OCI-LY7 (cell line): Measurements from ENCODE around the gene B4GALNT4. TPM values are rescaled to one million over a fixed set of nuclear protein-coding genes. Genes with fewer than 3 reads are reported as not detected.

Source experiments
- BruUV-seq: library from RNA; stranded (reverse); fragments of 400-500 nt; replicated peaks from 2 replicates; lab custom pipeline; 2021; lab: Mats Ljungman, UMichigan
- CTCF ChIA-PET: fragments of 300-600 bp; sonication (Branson Sonifier 250); formaldehyde crosslinking; loops from one replicate; lab custom pipeline; 2022; ENCODE audit warnings: antibody characterized with exemption; ENCODE audit not compliant: unreplicated experiment; lab: Charles Lee
- POLR2A ChIA-PET: fragments of 300-600 bp; sonication (Branson Sonifier 250); formaldehyde crosslinking; loops from one replicate; lab custom pipeline; 2022; ENCODE audit warnings: antibody characterized with exemption; lab: Charles Lee
- DNase-seq: peaks from one replicate; pipeline ENCODE4 v3.0.0-alpha.2; 2015; ENCODE audit warnings: low spot score
- H2AFZ ChIP-seq: fragments of 200-600 bp; sonication (generic), shearing (Covaris generic); 2 replicates; pipeline ENCODE4 v1.6.1; 2014; ENCODE audit warnings: mild to moderate bottlenecking, antibody characterized with exemption, low read length, moderate library complexity
- H3K27ac ChIP-seq: fragments of 200-600 bp; sonication (generic); 2 replicates; pipeline ENCODE4 v1.5.1; 2014; ENCODE audit warnings: mixed run types, low read depth, mild to moderate bottlenecking, moderate library complexity, low read length, inconsistent platforms; ENCODE audit not compliant: poor library complexity, severe bottlenecking
- H3K36me3 ChIP-seq: fragments of 200-600 bp; sonication (generic); 2 replicates; pipeline ENCODE4 v1.6.1; 2014; ENCODE audit warnings: mild to moderate bottlenecking, antibody characterized with exemption, low read length, moderate library complexity, mixed read lengths; ENCODE audit not compliant: insufficient read depth
- H3K4me1 ChIP-seq: fragments of 200-600 bp; sonication (generic); 2 replicates; pipeline ENCODE4 v1.5.1; 2014; ENCODE audit warnings: mild to moderate bottlenecking, low read length; ENCODE audit not compliant: insufficient read depth, poor library complexity, severe bottlenecking
- H3K4me2 ChIP-seq: fragments of 200-600 bp; sonication (generic); 2 replicates; pipeline ENCODE4 v1.6.1; 2014; ENCODE audit warnings: mild to moderate bottlenecking, low read length
- H3K4me3 ChIP-seq: fragments of 200-600 bp; sonication (generic); 2 replicates; pipeline ENCODE4 v1.5.1; 2014; ENCODE audit warnings: mild to moderate bottlenecking, low read depth, low read length; ENCODE audit not compliant: poor library complexity, severe bottlenecking
- H3K79me2 ChIP-seq: fragments of 200-600 bp; sonication (generic); 2 replicates; pipeline ENCODE4 v1.6.1; 2016; ENCODE audit warnings: low read depth, mild to moderate bottlenecking, low read length, moderate library complexity, mixed read lengths; ENCODE audit not compliant: insufficient read depth
- H3K9me2 ChIP-seq: fragments of 200-600 bp; sonication (generic); 2 replicates; pipeline ENCODE4 v1.6.1; 2016; ENCODE audit warnings: mild to moderate bottlenecking, low read length, mixed read lengths; ENCODE audit not compliant: insufficient read depth
- H3K9me3 ChIP-seq: fragments of 200-600 bp; sonication (generic); 2 replicates; pipeline ENCODE4 v1.6.1; 2014; ENCODE audit warnings: mild to moderate bottlenecking, mixed run types, low read length, mixed read lengths
- H4K20me1 ChIP-seq: fragments of 200-600 bp; sonication (generic); 2 replicates; pipeline ENCODE4 v1.6.1; 2014; ENCODE audit warnings: mild to moderate bottlenecking, antibody characterized with exemption, low read length, moderate library complexity, mixed read lengths; ENCODE audit not compliant: insufficient read depth
- CTCF ChIP-seq: fragments of 200-600 bp; sonication (generic); conservative IDR thresholded peaks from 2 replicates; pipeline ENCODE4 v1.5.1; 2014; ENCODE audit warnings: mild to moderate bottlenecking, antibody characterized with exemption, low read length, moderate library complexity, mixed read lengths
- EZH2phosphoT487 ChIP-seq: fragments of 200-600 bp; sonication (generic); IDR thresholded peaks from 2 replicates; pipeline ENCODE4 v1.6.1; 2018; ENCODE audit warnings: low read depth, borderline replicate concordance, mild to moderate bottlenecking, mixed run types, antibody characterized with exemption, low read length, moderate library complexity, mixed read lengths
- intact Hi-C: fragments of 100-400 bp; cut with micrococcal nuclease; formaldehyde crosslinking; loops from one replicate; pipeline ENCODE4 v1.10.0; 2022; ENCODE audit not compliant: unreplicated experiment
- total RNA-seq, 2 experiments: library from RNA; depleted of rRNA in 1 of 2; stranded (reverse); fragments of >200 nt in 1 of 2; shearing (Covaris generic) in 1 of 2; gene quantifications; 2 replicates each; pipeline ENCODE4 v1.2.3, GENCODE V29; 2014 to 2022

B4GALNT4 gene
- total RNA-seq, 2 experiments from 2014 or later: not detected

- Histone ChIP-seq H3K27ac (no peak overlapping the region), H3K9me3 (no peaks in the 10 kb centered on the region), H3K4me2 (no peak overlapping the region), H3K9me2 (no peaks in the 10 kb centered on the region), H2AFZ (no peak overlapping the region), H3K36me3 (no peaks in the 10 kb centered on the region), H3K4me3 (no peak overlapping the region), H4K20me1 (no peaks in the 10 kb centered on the region), H3K79me2 (no peaks in the 10 kb centered on the region), H3K4me1 (no peaks in the 10 kb centered on the region)
- ChIA-PET CTCF (no interaction called here), POLR2A (no interaction called here)
- BruUV-seq: no TSS peak
- DNase-seq: no peak
- intact Hi-C loops: no loop called here
- TF ChIP-seq CTCF (no peak), EZH2phosphoT487 (no peak)
These were observed 60.7 kb downstream of the B4GALNT4 start for GRCh38 chr11:429931-430456.

Other genes with a start within 250 kb of the B4GALNT4 start
- not detected in 2 replicates for gene SCGB1C1, start 176.4 kb upstream of the B4GALNT4 start, total RNA-seq (2014; rRNA removed; shearing (Covaris generic))
- not detected in 2 replicates for gene SCGB1C1, start 176.4 kb upstream of the B4GALNT4 start, total RNA-seq (2022)
- gene BET1L, start 162.1 kb upstream of the B4GALNT4 start, total RNA-seq (2014; rRNA removed; shearing (Covaris generic)): 12.3 and 16.2 TPM in 2 replicates
- gene BET1L, start 162.1 kb upstream of the B4GALNT4 start, total RNA-seq (2022): 45.5 and 47.4 TPM in 2 replicates
- 125 and 136 TPM in 2 replicates for gene RIC8A, start 161.8 kb upstream of the B4GALNT4 start, total RNA-seq (2014; rRNA removed; shearing (Covaris generic))
- gene RIC8A, start 161.8 kb upstream of the B4GALNT4 start, total RNA-seq (2022): 92.0 and 97.6 TPM in 2 replicates
- 8.5 and 10.3 TPM in 2 replicates for gene SIRT3, start 133.2 kb upstream of the B4GALNT4 start, total RNA-seq (2014; rRNA removed; shearing (Covaris generic))
- 18.5 and 21.0 TPM in 2 replicates for gene SIRT3, start 133.2 kb upstream of the B4GALNT4 start, total RNA-seq (2022)
- gene PSMD13, start 132.5 kb upstream of the B4GALNT4 start, total RNA-seq (2014; rRNA removed; shearing (Covaris generic)): 146 and 156 TPM in 2 replicates
- 134 and 154 TPM in 2 replicates for gene PSMD13, start 132.5 kb upstream of the B4GALNT4 start, total RNA-seq (2022)
- 0.25 and 0.39 TPM in 2 replicates for gene NLRP6, start 91.1 kb upstream of the B4GALNT4 start, total RNA-seq (2014; rRNA removed; shearing (Covaris generic))
- 0.65 and 2.0 TPM in 2 replicates for gene NLRP6, start 91.1 kb upstream of the B4GALNT4 start, total RNA-seq (2022)
- gene PGGHG, start 80.4 kb upstream of the B4GALNT4 start, total RNA-seq (2014; rRNA removed; shearing (Covaris generic)): 6.3 and 7.0 TPM in 2 replicates
- 0.93 and 1.2 TPM in 2 replicates for gene PGGHG, start 80.4 kb upstream of the B4GALNT4 start, total RNA-seq (2022)
- not detected in 2 replicates for gene IFITM5, start 70.0 kb upstream of the B4GALNT4 start, total RNA-seq (2014; rRNA removed; shearing (Covaris generic))
- gene IFITM5, start 70.0 kb upstream of the B4GALNT4 start, total RNA-seq (2022): not detected in 2 replicates
- gene IFITM2, start 61.7 kb upstream of the B4GALNT4 start, total RNA-seq (2014; rRNA removed; shearing (Covaris generic)): 9.5 and 22.1 TPM in 2 replicates
- gene IFITM2, start 61.7 kb upstream of the B4GALNT4 start, total RNA-seq (2022): 110 and 117 TPM in 2 replicates
- 30.3 and 36.4 TPM in 2 replicates for gene IFITM1, start 55.5 kb upstream of the B4GALNT4 start, total RNA-seq (2014; rRNA removed; shearing (Covaris generic))
- 72.4 TPM in 2 replicates for gene IFITM1, start 55.5 kb upstream of the B4GALNT4 start, total RNA-seq (2022)
- 0.95 and 1.5 TPM in 2 replicates for gene IFITM3, start 48.6 kb upstream of the B4GALNT4 start, total RNA-seq (2014; rRNA removed; shearing (Covaris generic))
- gene IFITM3, start 48.6 kb upstream of the B4GALNT4 start, total RNA-seq (2022): 1.5 and 2.2 TPM in 2 replicates
- not detected in 2 replicates for gene PKP3, start 24.7 kb downstream of the B4GALNT4 start, total RNA-seq (2014; rRNA removed; shearing (Covaris generic))
- not detected in 2 replicates for gene PKP3, start 24.7 kb downstream of the B4GALNT4 start, total RNA-seq (2022)
- gene SIGIRR, start 45.5 kb downstream of the B4GALNT4 start, total RNA-seq (2014; rRNA removed; shearing (Covaris generic)): 36.9 and 57.2 TPM in 2 replicates
- gene SIGIRR, start 45.5 kb downstream of the B4GALNT4 start, total RNA-seq (2022): 25.3 and 29.2 TPM in 2 replicates
- 22.2 and 25.7 TPM in 2 replicates for gene ANO9, start 72.5 kb downstream of the B4GALNT4 start, total RNA-seq (2014; rRNA removed; shearing (Covaris generic))
- 27.6 and 28.2 TPM in 2 replicates for gene ANO9, start 72.5 kb downstream of the B4GALNT4 start, total RNA-seq (2022)
- 19.6 and 27.8 TPM in 2 replicates for gene PTDSS2, start 80.8 kb downstream of the B4GALNT4 start, total RNA-seq (2014; rRNA removed; shearing (Covaris generic))
- 30.3 and 32.7 TPM in 2 replicates for gene PTDSS2, start 80.8 kb downstream of the B4GALNT4 start, total RNA-seq (2022)
- gene RNH1, start 137.7 kb downstream of the B4GALNT4 start, total RNA-seq (2014; rRNA removed; shearing (Covaris generic)): 57.1 and 65.7 TPM in 2 replicates
- 48.8 and 65.5 TPM in 2 replicates for gene RNH1, start 137.7 kb downstream of the B4GALNT4 start, total RNA-seq (2022)
- gene HRAS, start 166.1 kb downstream of the B4GALNT4 start, total RNA-seq (2014; rRNA removed; shearing (Covaris generic)): 53.0 and 67.8 TPM in 2 replicates
- gene HRAS, start 166.1 kb downstream of the B4GALNT4 start, total RNA-seq (2022): 40.1 and 46.9 TPM in 2 replicates
- 1.2 and 1.6 TPM in 2 replicates for gene LRRC56, start 168.0 kb downstream of the B4GALNT4 start, total RNA-seq (2014; rRNA removed; shearing (Covaris generic))
- 1.5 and 2.5 TPM in 2 replicates for gene LRRC56, start 168.0 kb downstream of the B4GALNT4 start, total RNA-seq (2022)
- 4.7 and 7.5 TPM in 2 replicates for gene LMNTD2, start 191.2 kb downstream of the B4GALNT4 start, total RNA-seq (2014; rRNA removed; shearing (Covaris generic))
- 16.9 and 17.7 TPM in 2 replicates for gene LMNTD2, start 191.2 kb downstream of the B4GALNT4 start, total RNA-seq (2022)
- 18.0 and 22.1 TPM in 2 replicates for gene RASSF7, start 191.5 kb downstream of the B4GALNT4 start, total RNA-seq (2014; rRNA removed; shearing (Covaris generic))
- gene RASSF7, start 191.5 kb downstream of the B4GALNT4 start, total RNA-seq (2022): 11.8 and 15.1 TPM in 2 replicates
- gene PHRF1, start 207.0 kb downstream of the B4GALNT4 start, total RNA-seq (2014; rRNA removed; shearing (Covaris generic)): 23.3 and 25.6 TPM in 2 replicates
- gene PHRF1, start 207.0 kb downstream of the B4GALNT4 start, total RNA-seq (2022): 43.8 and 45.4 TPM in 2 replicates
- gene IRF7, start 246.5 kb downstream of the B4GALNT4 start, total RNA-seq (2014; rRNA removed; shearing (Covaris generic)): 18.7 and 20.9 TPM in 2 replicates
- 15.8 and 16.6 TPM in 2 replicates for gene IRF7, start 246.5 kb downstream of the B4GALNT4 start, total RNA-seq (2022)